ENCODE results near the gene LCP1. TPM values are rescaled to one million over a fixed set of nuclear protein-coding genes. Genes with fewer than 3 reads are reported as not detected.

LCP1 gene
- total and polyA plus RNA-seq, 9 of the 15 experiments (the other 6 are each of a cell fraction or from before 2014, with no cell fraction given) = 83.0 to 255 (median 163) TPM

DNA sequence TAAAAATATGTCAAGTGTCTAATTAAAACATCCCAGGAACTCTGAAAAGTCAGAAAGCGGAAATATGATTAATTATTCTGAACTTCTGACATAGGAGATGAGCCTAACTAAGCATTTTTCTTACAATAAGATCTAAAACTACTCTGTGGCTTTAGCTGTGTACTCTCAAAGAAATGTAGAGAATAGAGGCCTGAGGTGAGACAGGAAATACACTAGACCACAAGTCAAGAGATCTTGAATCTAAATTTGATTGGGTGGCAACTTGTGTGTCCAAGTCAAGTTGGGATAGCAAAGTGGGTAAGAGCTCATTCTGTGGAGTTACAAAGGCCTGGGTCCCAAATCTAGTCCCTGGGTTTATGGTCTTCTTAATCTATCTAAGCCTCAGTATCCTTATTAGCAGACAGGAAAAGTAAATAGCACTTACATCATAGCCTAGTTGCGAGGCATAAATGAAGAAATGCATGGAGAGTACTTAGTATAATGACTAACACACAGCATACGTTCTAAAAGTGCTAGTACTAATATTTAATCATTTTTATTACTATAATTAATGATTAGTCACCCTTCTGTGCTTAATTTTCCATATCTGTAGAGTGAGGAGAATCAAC, 20.3 kb upstream of the LCP1 start (continued):
- TF ChIP-seq, protein P1, sequence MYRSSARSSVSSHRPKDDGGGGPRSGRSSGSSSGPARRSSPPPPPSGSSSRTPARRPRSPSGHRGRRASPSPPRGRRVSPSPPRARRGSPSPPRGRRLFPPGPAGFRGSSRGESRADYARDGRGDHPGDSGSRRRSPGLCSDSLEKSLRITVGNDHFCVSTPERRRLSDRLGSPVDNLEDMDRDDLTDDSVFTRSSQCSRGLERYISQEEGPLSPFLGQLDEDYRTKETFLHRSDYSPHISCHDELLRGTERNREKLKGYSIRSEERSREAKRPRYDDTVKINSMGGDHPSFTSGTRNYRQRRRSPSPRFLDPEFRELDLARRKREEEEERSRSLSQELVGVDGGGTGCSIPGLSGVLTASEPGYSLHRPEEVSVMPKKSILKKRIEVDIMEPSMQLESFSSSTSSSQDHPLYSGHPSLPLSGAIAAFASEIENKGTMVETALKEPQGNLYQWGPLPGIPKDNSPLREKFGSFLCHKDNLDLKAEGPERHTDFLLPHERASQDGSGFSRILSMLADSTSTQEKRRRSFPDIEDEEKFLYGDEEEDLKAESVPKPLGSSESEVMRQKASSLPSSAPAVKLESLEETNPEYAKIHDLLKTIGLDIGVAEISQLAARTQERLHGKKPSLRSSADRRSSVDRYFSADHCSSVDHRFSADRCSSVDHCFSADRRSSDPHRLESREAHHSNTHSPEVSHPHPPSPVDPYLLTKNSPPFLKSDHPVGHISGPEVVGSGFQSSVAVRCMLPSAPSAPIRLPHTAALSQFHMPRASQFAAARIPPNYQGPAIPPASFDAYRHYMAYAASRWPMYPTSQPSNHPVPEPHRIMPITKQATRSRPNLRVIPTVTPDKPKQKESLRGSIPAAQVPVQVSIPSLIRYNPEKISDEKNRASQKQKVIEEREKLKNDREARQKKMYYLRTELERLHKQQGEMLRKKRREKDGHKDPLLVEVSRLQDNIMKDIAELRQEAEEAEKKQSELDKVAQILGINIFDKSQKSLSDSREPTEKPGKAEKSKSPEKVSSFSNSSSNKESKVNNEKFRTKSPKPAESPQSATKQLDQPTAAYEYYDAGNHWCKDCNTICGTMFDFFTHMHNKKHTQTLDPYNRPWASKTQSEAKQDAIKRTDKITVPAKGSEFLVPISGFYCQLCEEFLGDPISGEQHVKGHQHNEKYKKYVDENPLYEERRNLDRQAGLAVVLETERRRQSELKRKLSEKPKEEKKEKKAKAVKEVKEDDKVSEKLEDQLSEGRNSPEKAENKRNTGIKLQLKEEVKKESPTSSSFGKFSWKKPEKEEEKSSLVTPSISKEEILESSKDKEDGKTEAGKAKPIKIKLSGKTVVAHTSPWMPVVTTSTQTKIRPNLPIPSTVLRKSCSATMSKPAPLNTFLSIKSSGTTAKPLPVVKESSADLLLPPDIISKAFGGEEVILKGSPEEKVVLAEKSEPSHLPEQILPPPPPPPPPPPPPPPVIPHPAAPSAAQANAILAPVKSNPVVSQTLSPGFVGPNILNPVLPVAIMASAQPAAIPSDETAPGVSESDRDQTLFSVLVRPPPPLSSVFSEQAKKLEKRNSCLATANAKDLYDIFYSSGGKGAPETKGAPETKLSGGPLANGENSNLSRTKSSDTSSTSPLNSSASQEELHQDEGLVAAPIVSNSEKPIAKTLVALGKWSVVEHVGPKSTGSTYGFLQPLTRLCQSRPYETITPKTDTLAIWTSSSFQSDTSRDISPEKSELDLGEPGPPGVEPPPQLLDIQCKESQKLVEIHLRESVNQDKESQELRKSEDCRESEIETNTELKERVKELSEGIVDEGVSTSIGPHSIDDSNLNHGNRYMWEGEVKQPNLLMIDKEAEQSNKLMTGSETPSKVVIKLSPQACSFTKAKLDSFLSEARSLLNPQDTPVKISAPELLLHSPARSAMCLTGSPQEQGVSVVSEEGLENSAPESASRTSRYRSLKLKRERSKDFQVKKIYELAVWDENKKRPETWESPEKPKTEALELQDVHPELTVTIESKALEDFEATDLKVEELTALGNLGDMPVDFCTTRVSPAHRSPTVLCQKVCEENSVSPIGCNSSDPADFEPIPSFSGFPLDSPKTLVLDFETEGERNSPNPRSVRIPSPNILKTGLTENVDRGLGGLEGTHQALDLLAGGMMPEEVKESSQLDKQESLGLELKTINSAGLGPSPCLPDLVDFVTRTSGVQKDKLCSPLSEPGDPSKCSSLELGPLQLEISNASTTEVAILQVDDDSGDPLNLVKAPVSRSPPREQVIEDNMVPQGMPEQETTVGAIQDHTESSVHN (IDR thresholded peaks at IDR 0.05; ENCODE audit: borderline replicate concordance in 1 of 2, low read depth in 1 of 2) = no peak
- TF ChIP-seq SNRNP70 (optimal IDR thresholded peaks at IDR 0.05; ENCODE audit: low read depth, low read length) (no peak), SIX5 (IDR thresholded peaks at IDR 0.05; ENCODE audit: borderline replicate concordance in 1 of 2, insufficient read depth in 1 of 2, low read depth in 1 of 2, low read length in 2 of 2) (no peak)

Measured in K562 (cell line).